Sigmoid colon (tissue), 4 donors: Measurements from ENCODE around the gene JMJD7.

Source experiments
- CTCF ChIP-seq, 4 experiments: fragments of 450-650 bp in 3 of 4; fragments of 200-600 bp in 1 of 4; IDR thresholded peaks; one replicate each; pipeline ENCODE4 v1.5.1; 2016 to 2019; ENCODE audit warnings: antibody characterized with exemption in 4 of 4, mild to moderate bottlenecking in 3 of 4, moderate library complexity in 2 of 4
- POLR2AphosphoS5 ChIP-seq, 4 donors: sonication (generic); formaldehyde crosslinking; IDR thresholded peaks; one replicate each; pipeline ENCODE4 v1.6.1; 2017; ENCODE audit warnings: antibody characterized with exemption in 4 of 4

DNA sequence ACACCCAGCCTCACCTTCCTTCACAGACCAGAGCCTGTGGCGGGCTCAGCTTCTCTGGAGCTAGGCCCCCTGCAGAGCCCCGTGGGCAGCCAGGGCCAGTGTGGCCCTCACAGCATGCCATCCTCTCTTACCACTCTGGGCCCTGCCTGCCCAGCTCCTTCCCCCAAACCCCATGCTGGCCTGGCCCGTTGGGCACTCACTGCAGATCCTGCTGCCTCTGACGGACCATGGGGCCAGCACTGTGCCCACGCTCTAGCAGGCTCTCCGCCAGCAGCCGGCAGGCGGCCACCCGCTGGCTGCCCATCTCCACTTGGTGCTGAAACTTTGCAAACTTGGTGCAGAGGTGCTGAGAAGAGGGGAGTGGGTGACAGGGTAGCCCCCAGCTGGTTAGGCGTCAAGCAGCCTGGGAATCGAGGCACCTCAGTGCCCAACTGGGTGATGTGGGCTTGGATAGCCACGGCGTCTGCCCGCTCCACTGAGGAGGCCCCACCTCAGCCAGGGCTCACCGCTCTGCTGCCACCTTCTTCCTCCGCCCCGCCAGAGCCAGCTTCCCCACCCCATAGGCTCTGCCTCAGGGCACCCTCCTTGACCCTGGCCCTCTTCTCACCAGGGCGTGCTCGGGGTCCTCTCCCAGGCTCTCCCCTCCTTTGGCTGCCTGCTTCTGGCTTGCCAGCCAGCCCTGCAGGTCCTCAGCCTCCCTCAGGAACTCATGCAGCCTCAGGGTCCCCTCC, 43.4 kb downstream of the JMJD7 start:
- TF ChIP-seq CTCF (IDR thresholded peaks at IDR 0.05) (no peak), POLR2AphosphoS5 (IDR thresholded peaks at IDR 0.05) (no peak)
